Activated CD8-positive, alpha-beta T cell treated with anti-CD3 and anti-CD28 coated beads for 36 hours (primary cell): Measurements from ENCODE around the gene CDH24. TPM values are rescaled to one million over a fixed set of nuclear protein-coding genes. Genes with fewer than 3 reads are reported as not detected.

Experiments
- ATAC-seq: fragments of 200-7000 bp; cut with Tn5 transposase; one replicate; pipeline ENCODE4 v1.10.0; 2021; ENCODE audit warnings: mild to moderate bottlenecking, moderate library complexity
- CTCF ChIA-PET: fragments of 350-600 bp; sonication (Branson Sonifier 250); formaldehyde crosslinking; loops from one replicate; lab custom pipeline; 2021; ENCODE audit warnings: antibody characterized with exemption; lab: Charles Lee
- POLR2A ChIA-PET: fragments of 350-600 bp; sonication (Branson Sonifier 250); formaldehyde crosslinking; loops from one replicate; lab custom pipeline; 2021; ENCODE audit warnings: antibody characterized with exemption; lab: Charles Lee
- DNase-seq: peaks from one replicate; pipeline ENCODE4 v3.0.0-alpha.2; 2020
- H3K27ac Mint-ChIP-seq: one replicate; pipeline ENCODE4 v1.8.0; 2021; ENCODE audit warnings: mild to moderate bottlenecking, mixed read lengths
- H3K27me3 Mint-ChIP-seq: one replicate; pipeline ENCODE4 v1.8.0; 2021; ENCODE audit warnings: mixed read lengths
- H3K36me3 Mint-ChIP-seq: one replicate; pipeline ENCODE4 v1.8.0; 2021; ENCODE audit warnings: low read depth, mixed read lengths
- H3K4me1 Mint-ChIP-seq: one replicate; pipeline ENCODE4 v1.8.0; 2021; ENCODE audit warnings: low read depth, mixed read lengths
- H3K4me3 Mint-ChIP-seq: one replicate; pipeline ENCODE4 v1.8.0; 2021; ENCODE audit warnings: mild to moderate bottlenecking, moderate library complexity, mixed read lengths
- H3K9me3 Mint-ChIP-seq: one replicate; pipeline ENCODE4 v1.8.0; 2021; ENCODE audit warnings: mixed read lengths
- CTCF ChIP-seq: fragments of 200-600 bp; IDR thresholded peaks from one replicate; pipeline ENCODE4 v1.8.0; 2022; ENCODE audit warnings: antibody characterized with exemption, mild to moderate bottlenecking
- intact Hi-C: fragments of 100-400 bp; cut with micrococcal nuclease; formaldehyde crosslinking; loops from one replicate; pipeline ENCODE4 v1.10.0; 2022
- total RNA-seq, 2 experiments: library from RNA; stranded (reverse); gene quantifications; one replicate each; pipeline ENCODE4 v1.2.3, GENCODE V29; 2021

Gene CDH24
- total RNA-seq, 2 experiments from 2014 or later = 0.69 to 0.72 TPM

- H3K9me3 Mint-ChIP-seq = no peaks in the 10 kb centered on the region
- ATAC-seq (no peak), DNase-seq (no peak)
- ChIA-PET POLR2A (interaction anchor here (0.7 kb wide), 1 partner anchor 215 kb away, joined by 4 read pairs; no protein-coding TSS in a partner anchor), CTCF (interaction anchor here (6.5 kb wide), 1 partner anchor 17 kb away, joined by 32 read pairs; no protein-coding TSS in a partner anchor)
- no peaks in the 10 kb centered on the region for H3K27me3 Mint-ChIP-seq
- intact Hi-C loops = no loop called here
- no peak overlapping the region for H3K4me3 Mint-ChIP-seq
- peaks cover 2% of the 10 kb centered on the region for H3K36me3 Mint-ChIP-seq
- no peaks in the 10 kb centered on the region for H3K4me1 Mint-ChIP-seq
- no peak overlapping the region for H3K27ac Mint-ChIP-seq
- no peak for TF ChIP-seq CTCF
These were observed 46.8 kb upstream of the CDH24 start for GRCh38 chr14:23104070-23104590.

- Mint-ChIP-seq H3K27ac (no peak overlapping the region), H3K9me3 (no peaks in the 10 kb centered on the region), H3K4me1 (no peaks in the 10 kb centered on the region), H3K36me3 (peaks cover 8% of the 10 kb centered on the region), H3K4me3 (no peak overlapping the region), H3K27me3 (no peaks in the 10 kb centered on the region)
- DNase-seq (no peak), ATAC-seq (no peak)
- ChIA-PET POLR2A (no interaction called here), CTCF (interaction anchor here (1.7 to 6.5 kb wide), 2 partner anchors 8 to 17 kb away, joined by 4 to 32 read pairs; no protein-coding TSS in a partner anchor)
- intact Hi-C loops = no loop called here
- no peak for TF ChIP-seq CTCF
These were observed 46.3 kb upstream of the CDH24 start for GRCh38 chr14:23103581-23103980.

GRCh38 chr14:23102801-23103200 lies 45.5 kb upstream of the CDH24 start:
- TF ChIP-seq CTCF = no peak
- Mint-ChIP-seq H3K4me3 (no peak overlapping the region), H3K27me3 (no peaks in the 10 kb centered on the region), H3K4me1 (peaks cover 1% of the 10 kb centered on the region), H3K27ac (no peak overlapping the region), H3K9me3 (no peaks in the 10 kb centered on the region), H3K36me3 (peaks cover 14% of the 10 kb centered on the region)
- DNase-seq = no peak
- no peak for ATAC-seq
- intact Hi-C loops = no loop called here
- ChIA-PET POLR2A (no interaction called here), CTCF (interaction anchor here (1.4 to 6.5 kb wide), 5 partner anchors 9 to 45 kb away, joined by 3 to 32 read pairs (median 13); partner anchors contain the start of gene CDH24)

GRCh38 chr14:23101986-23102625 lies 44.8 kb upstream of the CDH24 start:
- DNase-seq (no peak), ATAC-seq (no peak)
- intact Hi-C loops = no loop called here
- ChIA-PET CTCF (interaction anchor here (1.4 to 6.5 kb wide), 6 partner anchors 8 to 44 kb away, joined by 3 to 32 read pairs (median 20); partner anchors contain the start of gene CDH24), POLR2A (no interaction called here)
- Mint-ChIP-seq H3K4me1 (peaks cover 8% of the 10 kb centered on the region), H3K9me3 (no peaks in the 10 kb centered on the region), H3K36me3 (peaks cover 21% of the 10 kb centered on the region), H3K27ac (no peak overlapping the region), H3K4me3 (no peak overlapping the region), H3K27me3 (no peaks in the 10 kb centered on the region)
- TF ChIP-seq CTCF = no peak
